Kidney glomerular epithelial cell (primary cell): ENCODE data around the gene PDGFA.

ENCODE experiments used
- DNase-seq: peaks from one replicate; lab custom pipeline; 2025; lab: John Stamatoyannopoulos, UW

PDGFA gene

GRCh38 chr7:503575-504111 lies 16.0 kb downstream of the PDGFA start:
- peak; percentile 82 for DNase-seq

GRCh38 chr7:502296-502695 lies 17.4 kb downstream of the PDGFA start:
- DNase-seq, result no peak

GRCh38 chr7:501526-501925 lies 18.1 kb downstream of the PDGFA start:
- DNase-seq, result no peak

DNA sequence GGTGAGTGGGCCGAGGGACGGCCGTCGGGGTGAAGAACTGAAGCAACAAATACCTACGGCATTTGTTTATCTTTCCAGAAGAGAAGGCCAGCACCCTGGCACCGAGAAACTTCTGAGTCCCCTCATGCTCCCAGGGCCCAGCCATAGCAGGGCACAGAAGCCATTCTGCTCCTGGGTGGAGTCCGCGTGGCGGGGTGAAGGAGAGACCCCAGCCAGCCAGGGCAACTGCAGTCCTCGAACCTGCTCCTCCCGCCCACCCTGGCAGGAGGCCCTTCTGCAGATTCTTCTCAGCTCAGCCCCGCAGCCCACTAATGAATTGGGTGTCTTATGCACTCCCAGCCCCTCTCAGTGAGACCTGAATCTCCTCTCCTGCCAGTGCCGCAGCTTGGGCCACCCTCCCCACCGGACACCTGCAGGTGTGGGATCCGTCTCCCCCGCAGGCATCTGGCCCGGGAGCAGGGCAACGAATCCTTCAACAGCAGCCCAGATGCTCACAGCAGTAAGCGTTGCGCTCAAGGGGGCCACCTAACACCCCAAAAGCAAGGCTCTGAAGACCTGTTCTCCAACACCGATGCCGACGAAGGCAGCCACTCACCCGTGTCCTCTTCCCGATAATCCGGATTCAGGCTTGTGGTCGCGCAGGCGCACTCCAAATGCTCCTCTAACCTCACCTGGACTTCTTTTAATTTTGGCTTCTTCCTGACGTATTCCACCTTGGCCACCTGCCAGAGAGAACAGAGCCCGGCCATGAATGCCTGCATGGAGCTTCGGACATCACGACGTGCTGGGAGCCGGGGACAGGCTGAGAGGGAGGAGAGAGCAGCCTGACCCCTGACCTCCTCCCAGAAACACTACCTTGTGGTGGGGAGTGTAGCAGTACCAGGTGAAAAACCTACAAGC lies 18.9 kb downstream of the PDGFA start:
- no peak for DNase-seq

GRCh38 chr7:499853-500485 lies 19.7 kb downstream of the PDGFA start:
- no peak for DNase-seq

- no peak for DNase-seq
Measured at GRCh38 chr7:498678-499641, 20.7 kb downstream of the PDGFA start.

DNA sequence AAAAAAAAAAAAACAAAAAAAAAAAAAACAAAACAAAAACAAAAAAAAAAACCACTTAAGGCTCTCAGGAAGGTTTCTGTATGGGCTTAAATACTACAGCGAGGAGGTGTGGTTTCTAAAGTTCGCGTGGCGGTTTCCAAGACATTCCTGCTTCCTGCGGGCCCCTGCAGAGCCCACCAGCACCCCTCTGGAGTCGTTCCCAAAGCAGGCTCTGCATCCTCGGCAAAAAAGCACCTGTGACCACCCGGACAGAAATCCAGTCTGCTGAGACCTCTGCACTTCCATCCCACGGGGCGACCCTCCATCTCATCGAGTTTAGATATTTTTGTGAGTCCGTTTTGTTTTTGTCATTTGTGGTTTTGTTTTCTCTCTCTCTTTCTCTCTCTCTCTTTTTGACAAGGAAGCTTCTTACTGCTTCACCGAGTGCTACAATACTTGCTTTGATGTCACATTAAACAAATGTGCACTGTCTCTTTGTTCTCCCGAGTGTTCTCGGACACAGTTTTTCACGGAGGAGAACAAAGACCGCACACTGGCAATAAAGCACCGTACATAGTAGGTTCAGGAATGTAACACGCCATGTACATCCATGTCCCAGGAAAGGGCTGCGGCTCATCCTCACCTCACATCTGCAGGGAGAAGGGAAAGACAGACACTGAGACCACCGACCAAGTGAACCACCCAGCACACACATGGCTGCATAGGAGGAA lies 21.5 kb downstream of the PDGFA start:
- DNase-seq, result no peak

DNA sequence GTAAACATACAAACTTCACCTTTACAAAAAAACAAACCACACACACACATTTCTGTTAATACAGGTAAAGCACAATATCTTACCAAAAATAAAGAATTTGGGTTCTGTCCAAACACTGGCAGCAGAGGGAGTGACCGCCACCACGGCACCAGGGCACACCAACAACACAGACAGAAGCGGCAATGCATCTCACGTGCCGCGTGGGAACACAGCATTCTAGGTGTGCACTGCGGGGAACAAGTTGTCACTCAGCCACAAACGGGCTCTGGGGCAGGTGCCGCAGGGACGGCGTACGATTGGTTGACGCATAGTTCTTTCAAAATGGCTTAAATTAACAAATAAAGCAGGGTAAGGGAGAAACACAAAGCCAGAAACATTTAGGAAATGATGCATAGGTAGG lies 22.3 kb downstream of the PDGFA start:
- DNase-seq, result no peak

DNA sequence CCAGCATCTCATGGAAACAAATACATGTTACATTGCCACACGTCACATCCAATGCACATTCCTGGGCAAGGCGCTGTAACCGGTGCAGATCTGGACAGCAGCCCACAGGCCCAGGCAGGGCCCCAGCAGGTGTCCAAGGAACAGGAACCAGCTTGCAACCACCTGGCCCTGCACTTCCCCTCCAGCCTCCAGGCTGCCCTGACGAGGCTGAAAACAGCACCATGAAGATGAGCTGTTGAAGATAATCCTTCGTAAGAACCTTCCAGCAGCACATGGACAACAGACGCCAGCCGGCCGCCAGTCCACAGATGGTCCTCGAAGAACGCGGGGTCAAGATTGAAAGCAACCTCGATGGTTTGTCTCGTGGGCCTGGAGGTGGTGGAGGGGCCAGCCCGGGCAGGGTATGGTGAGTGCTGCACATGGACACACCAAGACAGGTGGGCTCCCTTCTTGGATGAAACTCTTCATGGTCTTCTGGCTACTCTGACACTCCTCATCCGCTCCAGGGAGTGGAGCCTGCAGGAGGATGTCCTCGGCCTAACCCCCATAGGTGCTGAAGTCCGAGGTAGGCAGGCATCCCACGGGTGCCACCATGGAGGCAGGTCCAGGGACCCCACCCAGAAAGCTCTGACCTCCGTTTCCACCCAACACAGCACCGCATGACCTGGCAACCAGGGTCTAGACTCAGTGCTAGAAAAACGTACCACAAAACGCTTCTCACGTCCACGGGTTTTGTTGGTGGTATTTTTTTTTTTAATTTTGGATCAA lies 22.9 kb downstream of the PDGFA start:
- DNase-seq, result no peak

DNA sequence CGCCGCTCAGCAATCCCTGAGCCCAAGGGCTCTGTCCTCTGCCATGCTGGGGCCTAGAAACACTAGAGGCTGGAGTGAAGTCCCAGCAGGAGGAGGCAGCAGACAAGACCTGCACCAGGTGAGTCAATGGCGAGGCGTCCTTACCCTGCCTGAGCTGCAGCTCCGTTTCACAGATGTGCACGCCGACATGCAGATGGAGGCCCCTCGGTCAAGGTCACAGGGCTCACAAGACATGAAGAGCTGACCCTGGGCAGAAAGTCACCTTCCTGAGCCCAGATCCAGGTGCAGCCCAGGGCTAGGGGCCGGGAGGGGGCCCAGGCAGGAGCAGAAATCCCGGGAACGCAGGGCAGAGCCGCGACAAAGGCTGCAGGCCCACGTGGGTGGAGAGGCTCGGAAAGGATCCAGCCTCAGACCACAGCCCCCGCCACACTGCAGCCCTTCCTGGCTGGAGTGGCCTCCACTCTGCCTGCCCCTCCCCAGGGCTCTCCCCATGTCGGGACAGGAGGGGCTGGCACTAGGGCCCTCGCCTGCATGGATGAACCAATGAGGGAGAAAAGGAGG lies 23.8 kb downstream of the PDGFA start:
- no peak for DNase-seq

DNA sequence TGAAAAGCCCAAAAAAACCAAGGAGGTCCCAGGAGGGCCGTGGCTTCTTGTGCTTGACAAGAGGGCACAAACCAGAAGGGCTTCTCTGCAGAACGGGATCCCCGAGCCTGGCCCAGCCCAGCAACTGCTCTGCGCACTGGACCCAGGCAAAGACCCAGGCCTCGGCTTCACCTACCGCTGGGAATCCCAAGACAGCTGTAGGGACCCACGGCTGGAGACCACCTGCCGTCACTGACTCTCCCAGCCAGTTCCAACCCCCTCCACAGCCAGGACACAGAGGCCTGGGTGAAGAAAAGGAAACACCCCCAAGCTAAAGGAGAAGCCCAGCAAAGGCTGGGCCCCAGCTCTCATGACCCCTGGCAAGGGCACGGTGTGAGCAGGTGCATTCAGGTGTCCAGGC lies 24.3 kb downstream of the PDGFA start:
- DNase-seq, result no peak

GRCh38 chr7:494906-495305 lies 24.7 kb downstream of the PDGFA start:
- no peak for DNase-seq

DNA sequence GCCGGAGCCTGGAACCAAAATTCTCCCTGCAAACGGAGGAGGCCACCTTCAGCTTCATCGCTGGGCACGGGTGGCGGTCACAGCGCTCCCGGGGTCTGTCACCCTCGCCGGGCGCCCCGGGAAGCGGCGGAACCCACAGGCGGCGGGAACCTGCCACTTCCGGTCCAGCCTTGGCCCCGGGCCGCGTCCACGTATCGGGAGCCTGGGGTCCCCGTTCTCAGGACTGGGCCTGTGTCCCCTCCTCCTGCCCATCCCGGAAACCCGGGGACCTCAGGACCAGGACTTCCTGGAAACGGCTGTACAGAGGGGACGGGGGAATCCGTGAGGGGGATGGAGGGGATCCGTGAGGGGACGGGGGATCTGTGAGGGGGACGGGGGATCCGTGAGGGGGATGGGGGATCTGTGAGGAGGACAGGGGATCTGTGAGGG lies 25.4 kb downstream of the PDGFA start:
- no peak for DNase-seq

DNA sequence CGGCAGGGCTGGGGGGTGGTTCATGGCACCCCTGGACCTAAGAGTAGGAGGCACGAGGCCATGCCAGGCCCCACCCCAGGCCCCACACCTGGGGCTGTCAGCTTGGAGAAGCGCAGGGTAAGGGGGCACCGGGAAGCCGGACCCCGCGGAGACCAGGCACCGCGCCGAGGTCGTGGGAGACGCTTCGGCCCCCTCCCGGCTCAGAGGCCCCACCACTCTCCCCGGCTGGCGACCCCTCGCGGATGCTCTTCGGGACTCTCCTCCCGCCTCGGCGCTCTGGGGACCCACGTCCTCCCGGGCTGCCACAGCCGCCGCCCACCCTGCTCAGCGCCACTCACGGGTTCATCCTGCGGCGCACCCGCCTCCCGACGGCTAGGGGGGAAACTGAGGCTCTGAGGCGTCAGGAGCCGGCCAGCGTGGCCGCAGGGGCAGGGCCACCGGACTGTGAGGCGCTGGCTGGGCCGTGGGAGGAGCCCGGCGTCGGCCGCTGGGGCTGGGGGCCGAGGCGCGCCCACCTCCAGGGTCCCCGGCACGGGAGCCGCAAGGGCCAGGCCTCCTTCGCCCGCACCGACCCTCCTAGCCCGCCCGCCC lies 25.9 kb downstream of the PDGFA start:
- DNase-seq, result no peak

- DNase-seq, result no peak
Measured at GRCh38 chr7:492714-493065, 27.0 kb downstream of the PDGFA start.

DNA sequence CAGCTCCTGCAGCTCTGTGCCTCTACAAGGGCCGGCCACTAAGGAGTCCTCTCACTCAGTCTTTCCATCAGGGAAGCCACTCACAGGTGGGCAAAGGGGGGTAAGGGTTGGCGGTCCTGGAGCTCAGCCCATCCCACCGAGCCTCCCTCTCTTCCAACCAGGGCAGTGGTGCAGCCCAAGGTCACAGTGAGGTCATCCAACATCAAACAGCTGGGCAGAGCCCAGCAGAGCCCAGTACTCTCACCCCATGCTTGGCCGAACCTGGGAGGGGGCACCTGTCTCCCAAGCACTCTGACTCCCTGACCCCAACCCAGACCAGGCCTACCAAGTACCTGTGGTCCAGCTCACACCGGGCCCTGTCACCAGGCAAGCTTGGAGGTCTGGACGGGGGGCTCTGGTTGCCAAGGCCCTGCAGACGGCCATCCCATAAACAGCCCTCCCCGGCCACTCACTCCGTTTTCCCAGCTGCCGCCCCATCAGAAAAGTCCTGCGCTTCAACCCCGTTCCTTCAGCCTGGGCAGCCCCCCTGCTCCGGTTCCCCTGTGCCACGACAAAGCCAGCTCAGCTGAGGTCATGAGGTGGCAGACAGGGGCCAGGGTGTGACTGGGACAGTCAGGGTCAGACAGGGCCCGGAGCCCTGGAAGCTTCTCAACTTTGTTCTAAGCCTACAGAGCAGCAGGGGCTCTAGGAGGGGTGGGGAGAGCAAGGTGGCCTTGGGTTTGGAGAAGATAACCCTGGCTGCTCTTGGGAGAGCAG lies 27.5 kb downstream of the PDGFA start:
- DNase-seq, result no peak

GRCh38 chr7:491292-491957 lies 28.2 kb downstream of the PDGFA start:
- DNase-seq, result no peak

DNA sequence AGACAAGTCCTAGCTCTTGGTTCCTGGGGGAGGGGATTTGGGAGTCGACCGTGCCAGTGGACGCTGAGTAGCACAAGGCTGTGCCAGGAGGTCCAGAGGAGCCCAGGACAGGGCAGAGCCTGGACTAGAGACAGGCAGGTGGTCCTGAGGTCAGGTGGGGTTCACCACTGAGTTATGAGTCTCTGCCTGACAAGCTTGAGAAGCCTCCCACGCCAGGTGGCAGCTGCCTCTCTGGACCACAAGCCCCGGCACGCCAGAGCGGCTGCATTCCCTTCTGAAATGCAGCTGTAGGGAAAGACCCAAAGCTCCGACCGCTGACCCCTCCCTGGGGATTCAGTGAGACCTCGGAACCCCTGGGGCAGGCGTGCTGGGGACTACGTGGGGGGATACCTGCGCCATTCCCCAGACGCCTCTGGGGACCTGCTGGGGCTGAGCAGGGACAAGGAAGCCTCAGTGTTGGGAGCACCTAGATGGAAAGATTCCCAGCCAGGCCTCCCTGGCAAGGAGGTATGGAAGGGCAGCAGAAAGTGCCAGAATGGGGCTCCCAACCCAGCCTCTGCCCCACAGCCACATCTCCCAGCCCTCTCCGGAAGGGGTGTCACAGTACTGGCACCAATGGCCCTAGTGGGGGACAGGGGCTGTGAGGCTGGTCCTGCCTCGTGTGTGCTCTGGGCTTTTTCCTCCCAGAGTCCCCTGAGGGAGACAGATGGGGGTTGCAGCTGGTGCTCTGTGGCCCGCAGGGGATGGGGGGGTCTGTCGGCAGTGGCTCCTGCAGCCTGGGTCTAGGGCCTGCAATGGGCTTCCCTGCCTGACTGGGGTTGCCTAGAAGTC lies 29.0 kb downstream of the PDGFA start:
- DNase-seq, result no peak
